GM12892 (cell line): ENCODE results near the gene LYPD1.

ENCODE experiments used
- DNase-seq: peaks from one replicate; pipeline ENCODE4 v3.0.0; 2011; ENCODE audit not compliant: insufficient read length
- FAIRE-seq: peaks from 2 replicates; lab custom pipeline; 2011; peaks lifted over from hg19 to GRCh38; lab: Jason Lieb, UNC
- POLR2A ChIP-seq: IDR thresholded peaks from 2 replicates; pipeline ENCODE4 v1.6.1; 2011; ENCODE audit warnings: low read depth, low read length, control low read depth
- POLR2AphosphoS5 ChIP-seq: IDR thresholded peaks from 2 replicates; pipeline ENCODE4 v1.6.1; 2011; ENCODE audit warnings: low read depth, low read length, control low read depth
- TAF1 ChIP-seq: IDR thresholded peaks from 2 replicates; pipeline ENCODE4 v1.6.1; 2011; ENCODE audit warnings: low read depth, mild to moderate bottlenecking, control low read depth, low read length, borderline replicate concordance

LYPD1 gene

GRCh38 chr2:132645176-132645575 is 24.8 kb downstream of the LYPD1 start:
- FAIRE-seq (no peak), DNase-seq (no peak)
- no peak for TF ChIP-seq POLR2A
- TF ChIP-seq TAF1: no peak
- no peak for TF ChIP-seq POLR2AphosphoS5

- DNase-seq: no peak
- TF ChIP-seq POLR2AphosphoS5: no peak
- FAIRE-seq: no peak
Observed at GRCh38 chr2:132642415-132642814, 27.6 kb downstream of the LYPD1 start.

- no peak for FAIRE-seq
- TF ChIP-seq POLR2AphosphoS5: no peak
- no peak for TF ChIP-seq POLR2A
- TF ChIP-seq TAF1: no peak
- DNase-seq: no peak
Observed at GRCh38 chr2:132641819-132642218, 28.2 kb downstream of the LYPD1 start.

GRCh38 chr2:132640116-132640515 is 29.9 kb downstream of the LYPD1 start:
- no peak for DNase-seq
- no peak for TF ChIP-seq POLR2AphosphoS5
- TF ChIP-seq TAF1: no peak
- FAIRE-seq: no peak

- DNase-seq (no peak), FAIRE-seq (no peak)
- TF ChIP-seq TAF1 (no peak), POLR2AphosphoS5 (no peak), POLR2A (no peak)
Observed at GRCh38 chr2:132638313-132639040, 31.5 kb downstream of the LYPD1 start.

- DNase-seq (no peak), FAIRE-seq (no peak)
- no peak for TF ChIP-seq POLR2A
- TF ChIP-seq TAF1: no peak
- no peak for TF ChIP-seq POLR2AphosphoS5
Observed at GRCh38 chr2:132636346-132636745, 33.7 kb downstream of the LYPD1 start.

- DNase-seq: no peak
- TF ChIP-seq TAF1 (no peak), POLR2AphosphoS5 (no peak), POLR2A (no peak)
- no peak for FAIRE-seq
Observed at GRCh38 chr2:132633635-132634034, 36.4 kb downstream of the LYPD1 start.

GRCh38 chr2:132632000-132632649 is 37.9 kb downstream of the LYPD1 start:
- TF ChIP-seq TAF1 (no peak), POLR2AphosphoS5 (no peak), POLR2A (no peak)
- no peak for FAIRE-seq
- no peak for DNase-seq

- DNase-seq (no peak), FAIRE-seq (no peak)
- no peak for TF ChIP-seq TAF1
- no peak for TF ChIP-seq POLR2AphosphoS5
- no peak for TF ChIP-seq POLR2A
Observed at GRCh38 chr2:132627536-132627935, 42.5 kb downstream of the LYPD1 start.

- DNase-seq: no peak
- no peak for TF ChIP-seq POLR2A
- no peak for TF ChIP-seq POLR2AphosphoS5
- FAIRE-seq: no peak
Observed at GRCh38 chr2:132623096-132623839, 46.7 kb downstream of the LYPD1 start.

- no peak for FAIRE-seq
- TF ChIP-seq POLR2AphosphoS5 (no peak), POLR2A (no peak), TAF1 (no peak)
- DNase-seq: no peak
Observed at GRCh38 chr2:132621131-132621875, 48.7 kb downstream of the LYPD1 start.
